GM19238 (cell line): ENCODE data around the gene KCNJ12.
A peak's percentile ranks its signal among the peaks of the same experiment; 100 is the strongest.
"Not testable (repeated sequence)": the region's sequence is repeated elsewhere in the genome, so short reads cannot be mapped to it uniquely, and the experiment has no call there.

ENCODE experiments used
- DNase-seq: peaks from one replicate; pipeline ENCODE4 v3.0.0; 2011; ENCODE audit warnings: low spot score; ENCODE audit not compliant: insufficient read length

The KCNJ12 gene

DNA sequence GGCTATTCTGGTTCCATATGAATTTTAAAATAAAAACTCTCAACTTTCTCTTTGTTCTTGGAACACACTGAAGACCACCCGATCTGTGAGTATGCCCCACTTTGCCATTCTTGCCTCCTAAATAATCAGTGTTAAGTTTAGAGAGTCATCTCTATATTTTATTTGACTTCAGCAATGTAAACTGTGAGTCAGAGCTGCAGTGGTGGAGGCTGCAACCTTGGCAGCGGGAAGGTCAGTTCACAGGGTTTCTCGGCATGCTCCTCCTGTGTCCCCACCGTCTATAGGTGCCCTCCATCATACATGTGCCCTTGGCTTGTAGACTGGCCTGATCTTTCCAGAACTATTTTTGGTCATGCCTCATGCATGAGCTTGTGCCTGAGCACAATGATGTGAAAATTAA, 71.4 kb downstream of the KCNJ12 start:
- not testable (repeated sequence) for DNase-seq

- not testable (repeated sequence) for DNase-seq
Measured at GRCh38 chr17:21449891-21450290, 73.7 kb downstream of the KCNJ12 start.

GRCh38 chr17:21451975-21452374, 75.8 kb downstream of the KCNJ12 start:
- no peak for DNase-seq

DNA sequence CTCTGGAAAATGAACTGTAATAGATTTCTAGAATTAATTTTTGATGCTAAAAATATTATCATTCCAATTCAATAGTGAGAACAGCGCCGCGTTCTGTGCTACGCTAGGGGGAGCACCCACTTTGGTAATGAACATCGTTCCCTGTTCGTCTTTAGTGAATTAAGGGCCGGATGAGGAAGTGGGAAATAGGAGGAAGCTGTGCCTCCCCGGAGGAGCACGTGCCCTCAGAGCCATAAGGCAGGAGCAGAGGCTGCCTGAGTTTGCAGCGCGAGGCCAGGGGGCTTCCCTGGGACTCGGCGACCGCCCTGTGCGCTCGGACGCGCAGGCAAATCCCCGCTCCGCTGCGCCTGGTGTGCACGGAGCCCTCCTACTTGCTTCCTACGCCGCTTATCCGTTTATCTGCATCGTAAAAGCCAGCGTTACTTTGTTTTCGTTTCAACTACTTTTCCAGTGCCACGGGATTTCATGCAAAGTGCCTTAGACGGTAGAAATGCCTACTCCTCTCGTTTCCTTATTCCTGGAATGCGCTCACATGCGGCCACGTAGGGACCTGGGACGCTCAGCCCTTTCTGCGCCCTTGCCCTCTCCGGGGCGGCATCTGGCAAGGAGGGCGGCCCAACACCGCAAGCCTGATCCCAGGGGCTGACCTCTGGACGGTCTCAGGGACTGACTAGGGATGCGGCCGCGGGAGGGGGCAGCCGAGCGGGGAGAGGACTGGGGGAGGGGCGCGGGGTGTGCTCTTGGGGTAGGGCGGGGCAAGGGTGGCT, 76.4 kb downstream of the KCNJ12 start:
- DNase-seq: no peak

GRCh38 chr17:21453144-21453898, 77.2 kb downstream of the KCNJ12 start:
- no peak for DNase-seq

- not testable (repeated sequence) for DNase-seq
Measured at GRCh38 chr17:21454006-21454405, 77.8 kb downstream of the KCNJ12 start.

- DNase-seq: no peak
Measured at GRCh38 chr17:21454441-21454840, 78.3 kb downstream of the KCNJ12 start.

GRCh38 chr17:21455761-21456160, 79.6 kb downstream of the KCNJ12 start:
- DNase-seq: no peak

GRCh38 chr17:21456449-21456848, 80.3 kb downstream of the KCNJ12 start:
- DNase-seq: not testable (repeated sequence)

DNA sequence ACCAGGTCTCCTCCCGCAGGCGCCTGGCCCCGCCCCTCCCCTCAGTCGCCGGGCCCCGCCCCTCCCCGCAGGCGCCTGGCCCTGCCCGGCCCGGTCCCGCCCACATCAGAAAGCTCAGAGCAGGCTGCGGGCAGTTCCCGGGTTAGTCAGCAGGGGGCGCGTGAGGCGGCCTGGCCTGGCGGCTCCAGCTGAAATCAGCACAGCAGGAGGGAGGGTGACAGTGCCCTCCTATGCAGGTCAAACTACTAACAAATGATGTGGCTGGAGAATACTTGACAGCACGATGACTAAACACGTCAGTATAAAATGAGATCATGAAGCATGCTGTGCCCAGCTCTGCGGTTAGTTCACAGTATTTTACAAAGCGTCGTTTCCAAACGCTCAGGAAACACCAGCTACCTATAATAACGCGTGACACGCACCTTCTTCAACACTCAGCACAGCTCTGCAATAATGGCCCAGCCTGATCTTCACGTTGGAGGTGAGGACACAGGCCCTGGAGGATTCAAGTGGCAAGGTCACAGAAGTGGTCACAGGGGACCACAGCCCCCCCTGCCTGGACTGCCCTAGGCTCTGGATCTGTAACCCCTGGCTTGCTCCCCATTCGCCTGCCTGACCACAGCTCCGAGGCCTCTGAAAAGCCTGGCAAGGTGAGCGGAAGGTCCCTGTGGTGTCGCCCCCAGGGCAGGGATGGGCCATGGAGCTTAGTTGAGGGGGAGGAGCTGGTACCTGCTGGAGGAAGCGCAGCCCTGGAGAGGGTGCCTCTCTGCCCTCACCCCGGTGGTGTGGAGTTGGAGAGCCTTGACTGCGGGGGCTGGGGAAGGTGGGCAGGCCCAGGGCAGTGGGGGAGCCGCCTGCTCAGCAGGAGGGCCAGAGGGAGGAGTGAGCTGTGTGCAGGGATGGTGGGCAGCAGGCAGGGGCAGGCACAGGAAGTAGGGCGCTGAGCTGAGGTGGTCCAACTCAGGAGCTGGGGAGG, 81.2 kb downstream of the KCNJ12 start:
- DNase-seq: peak; percentile 75

GRCh38 chr17:21458054-21458453, 81.9 kb downstream of the KCNJ12 start:
- DNase-seq: no peak

GRCh38 chr17:21459536-21459935, 83.4 kb downstream of the KCNJ12 start:
- no peak for DNase-seq

- DNase-seq: no peak
Measured at GRCh38 chr17:21460358-21460757, 84.2 kb downstream of the KCNJ12 start.

GRCh38 chr17:21462237-21462636, 86.1 kb downstream of the KCNJ12 start:
- no peak for DNase-seq

- DNase-seq: no peak
Measured at GRCh38 chr17:21463204-21463661, 87.1 kb downstream of the KCNJ12 start.

- DNase-seq: no peak
Measured at GRCh38 chr17:21463779-21464407, 87.7 kb downstream of the KCNJ12 start.

GRCh38 chr17:21464611-21465021, 88.5 kb downstream of the KCNJ12 start:
- no peak for DNase-seq

DNA sequence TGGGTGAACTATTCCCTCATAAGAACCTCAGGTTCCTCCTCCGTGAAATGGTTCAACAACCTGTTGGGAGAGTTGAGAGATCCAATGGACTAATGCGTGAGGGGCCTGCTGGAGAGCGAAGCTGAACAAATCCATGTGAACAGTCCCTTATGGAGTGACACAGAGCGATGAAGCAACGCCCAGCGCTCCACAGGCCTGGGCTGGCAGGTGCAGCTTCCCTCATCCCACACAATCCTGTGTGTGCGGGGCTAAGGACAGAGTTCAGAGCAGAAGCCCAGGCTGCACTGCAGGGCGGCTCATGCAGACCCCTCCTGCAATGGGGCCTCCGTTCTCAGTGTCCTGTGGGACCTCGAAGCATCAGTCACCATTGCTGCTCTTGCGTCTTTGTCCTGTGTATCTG, 90.4 kb downstream of the KCNJ12 start:
- DNase-seq: no peak

DNA sequence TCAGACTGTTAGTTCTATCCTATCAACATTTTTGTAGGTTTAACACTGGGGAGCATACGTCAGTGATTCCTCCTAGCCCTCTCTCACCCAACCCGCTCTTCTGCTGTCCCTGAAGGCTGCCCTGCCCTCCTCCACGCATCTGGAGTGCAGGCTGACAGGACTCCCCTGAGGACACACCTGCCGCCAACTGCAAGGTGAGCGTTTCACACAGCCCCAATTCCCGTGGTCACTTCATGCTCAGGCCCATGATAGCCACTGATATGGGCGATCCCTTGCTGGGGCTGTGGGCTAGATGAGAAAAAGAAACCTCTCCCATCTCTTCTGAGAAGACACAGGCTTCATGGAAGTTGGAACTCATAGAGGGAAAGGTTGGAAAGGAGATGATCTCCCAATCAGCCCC, 91.0 kb downstream of the KCNJ12 start:
- DNase-seq: no peak

- DNase-seq: no peak
Measured at GRCh38 chr17:21467739-21468490, 91.8 kb downstream of the KCNJ12 start.
